ENCODE measurements around the gene MMP24.

- TF ChIP-seq EZH2 (IDR thresholded peaks at IDR 0.05; ENCODE audit: insufficient read depth, poor library complexity, severe bottlenecking), result no peak
- no peak for TF ChIP-seq EZH2phosphoT487 (IDR thresholded peaks at IDR 0.05; ENCODE audit: insufficient read depth, low read depth)
Measured at GRCh38 chr20:35200267-35200666, 26.2 kb upstream of the MMP24 start.
